Head of caudate nucleus (tissue), 42 donors: ENCODE data around the gene TRAF3.
A peak's percentile ranks its signal among the peaks of the same experiment; 100 is the strongest.

Experiments
- DNase-seq, 42 donors: peaks; one replicate each; pipeline versions ENCODE4 v3.0.0 to v3.0.0-alpha.2; 2020 to 2021; ENCODE audit warnings: mixed read lengths in 7 of 42
- intact Hi-C: fragments of 100-400 bp; cut with DNase I; formaldehyde crosslinking; loops from one replicate; pipeline ENCODE4 v1.15.0; 2022

The TRAF3 gene

DNA sequence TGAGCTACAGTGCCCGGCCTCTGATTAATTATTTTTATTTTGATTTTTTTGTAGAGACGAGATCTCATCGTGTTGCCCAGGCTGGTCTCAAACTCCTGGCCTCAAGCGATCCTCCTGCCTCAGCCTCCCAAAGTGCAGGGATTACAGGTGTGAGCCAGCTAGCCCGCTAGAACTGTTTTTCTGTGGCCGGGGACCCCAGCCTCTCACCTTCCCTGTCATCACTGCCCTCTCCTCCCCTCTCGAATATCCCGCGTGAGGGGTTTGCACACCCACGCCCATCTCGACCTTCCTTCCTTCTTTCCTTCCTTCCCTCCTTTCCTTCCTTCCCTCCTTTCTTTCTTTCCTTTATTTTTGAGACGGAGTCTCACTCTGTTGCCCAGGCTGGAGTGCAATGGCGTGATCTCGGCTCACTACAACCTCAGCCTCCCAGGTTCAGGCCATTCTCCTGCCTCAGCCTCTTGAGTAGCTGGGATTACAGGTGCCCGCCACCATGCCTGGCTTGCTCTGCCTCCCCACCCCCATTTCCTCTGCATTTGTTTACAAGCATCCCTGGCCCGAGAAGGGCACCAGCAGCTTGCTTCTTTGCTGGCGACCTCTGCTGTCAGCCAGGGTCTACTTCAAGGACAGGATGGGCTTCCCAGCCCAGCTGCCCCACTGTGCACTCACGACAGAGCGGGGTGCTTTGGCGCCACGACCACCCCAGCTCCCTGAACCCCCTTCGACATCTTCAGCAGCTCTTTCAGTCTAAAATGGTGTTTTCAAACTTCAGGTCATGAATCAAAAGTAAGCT lies 4.3 kb upstream of the TRAF3 start:
- DNase-seq = peak in 1 of 42 donors; percentile 11
- intact Hi-C loops = loop anchor here (10.0 kb wide), 2 partner anchors 172 to 282 kb away; partner anchors contain the start of gene CDC42BPB

DNA sequence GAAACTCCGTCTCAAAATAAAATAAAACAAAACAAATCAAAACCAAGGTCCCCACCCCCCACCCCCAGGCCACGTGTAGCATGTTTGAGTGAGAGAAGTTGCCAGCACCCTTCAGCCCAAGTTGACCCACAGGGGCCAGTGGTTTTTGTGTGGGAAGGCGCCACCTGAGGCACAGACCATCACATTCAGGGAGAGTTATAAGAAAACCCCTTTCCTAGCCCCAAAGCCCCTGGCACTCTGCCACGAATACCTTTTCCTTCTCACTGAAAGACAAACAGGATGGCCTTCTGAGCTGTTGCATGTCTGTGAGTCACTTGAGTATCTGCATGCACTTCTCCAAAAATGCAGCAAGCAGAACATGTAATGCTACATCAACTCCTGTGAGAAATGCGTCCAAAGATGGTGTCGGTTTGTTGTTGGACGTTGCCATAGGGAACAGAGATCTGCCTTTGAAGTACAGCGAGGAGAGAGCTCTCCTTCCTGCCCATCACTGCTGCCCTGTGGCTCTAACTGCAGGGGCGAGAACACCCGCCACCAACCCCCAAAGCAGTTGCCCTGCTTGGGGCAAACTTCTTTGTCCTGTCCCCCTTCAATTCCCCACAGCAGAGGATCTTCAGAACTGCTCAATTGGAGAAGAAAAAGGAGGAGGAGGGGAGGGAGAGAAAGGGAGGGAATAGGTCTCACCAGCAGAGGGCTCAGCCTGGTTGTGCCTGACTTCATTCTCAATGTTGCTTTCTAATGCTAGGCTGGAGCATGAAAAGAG lies 2.7 kb upstream of the TRAF3 start:
- intact Hi-C loops = loop anchor here (5.0 to 10.0 kb wide), 3 partner anchors 170 to 280 kb away; partner anchors contain the start of genes CDC42BPB and RCOR1
- peak in 41 of 42 donors; percentile 40 to 90 (median 73) for DNase-seq

DNA sequence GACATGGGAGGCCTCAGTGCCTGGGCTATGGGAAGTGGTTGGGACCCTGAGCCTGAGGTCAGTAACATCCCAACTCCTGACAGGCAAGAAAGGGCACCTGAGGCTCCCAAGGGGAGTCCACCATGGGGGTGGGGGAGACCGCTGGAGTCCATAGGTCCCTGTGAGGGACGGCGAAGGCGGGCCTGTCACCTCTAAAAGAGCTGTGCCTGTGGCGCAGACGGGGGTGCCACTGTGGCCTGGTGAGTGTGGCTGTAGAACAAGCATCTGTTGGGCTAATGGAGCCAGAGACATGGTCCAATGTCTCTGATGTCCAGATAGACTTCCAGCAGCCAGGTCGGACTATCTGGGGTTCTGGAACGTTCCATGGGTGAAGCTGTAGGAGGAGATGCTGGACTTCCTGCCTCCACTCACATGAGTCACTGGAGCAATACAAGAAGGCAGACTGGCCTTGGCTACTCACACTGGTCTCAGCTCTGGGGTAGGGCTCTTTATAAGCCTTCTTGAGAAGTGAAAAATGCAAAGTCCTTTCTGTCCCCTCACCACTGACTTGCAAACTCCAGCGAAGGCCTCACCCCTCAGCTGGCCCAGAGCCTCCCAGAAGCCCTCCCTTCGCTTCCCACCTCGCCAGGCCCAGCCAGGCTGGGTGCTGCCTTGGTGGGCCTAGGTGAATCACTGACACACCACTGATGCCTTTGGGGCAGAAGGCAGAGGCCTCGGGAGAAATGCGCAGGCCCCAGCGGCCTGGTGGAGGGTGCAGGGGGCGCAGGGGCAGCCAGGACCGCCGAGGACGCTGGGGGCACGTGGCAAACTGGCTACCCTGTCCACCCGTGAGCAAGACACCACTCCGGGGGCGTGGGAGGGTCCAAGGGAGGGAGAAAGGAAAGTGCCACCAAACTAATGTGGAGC lies 1.1 kb upstream of the TRAF3 start:
- DNase-seq = peak in 3 of 42 donors; percentile 4 to 42 (median 6)
- intact Hi-C loops = loop anchor here (5.0 to 10.0 kb wide), 3 partner anchors 169 to 279 kb away; partner anchors contain the start of genes CDC42BPB and RCOR1

DNA sequence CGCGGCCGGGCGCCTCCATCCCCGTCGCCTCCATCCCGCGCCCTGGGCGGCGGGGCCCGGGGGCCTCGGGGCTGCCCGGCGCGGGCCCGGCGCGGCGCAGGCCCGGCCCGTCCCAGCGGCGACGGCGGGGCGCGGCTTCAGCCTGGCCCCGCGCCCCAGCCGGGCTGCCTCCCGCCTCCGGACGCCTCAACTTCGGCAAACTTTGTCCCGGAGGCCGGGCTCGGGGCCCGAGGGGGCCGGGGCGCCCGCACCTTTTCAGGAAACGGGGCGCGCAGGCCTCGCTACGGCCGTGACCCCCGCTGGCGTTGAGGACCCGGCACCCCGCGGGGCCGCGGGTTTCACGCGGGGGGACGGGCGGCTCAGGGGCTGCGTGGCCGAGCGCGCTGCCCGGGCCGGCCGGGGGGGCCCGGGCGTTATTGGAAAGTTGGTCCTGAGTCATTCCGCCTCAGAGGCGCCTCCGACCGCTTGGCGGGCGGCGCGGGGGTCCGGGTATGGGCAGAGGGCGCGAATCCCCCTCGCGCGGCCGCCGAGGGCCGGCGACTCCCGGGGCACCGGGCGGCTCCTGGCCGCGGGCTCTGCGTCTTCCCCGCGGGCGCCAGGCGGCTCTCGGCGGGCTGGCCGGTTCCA lies 575 bp downstream of the TRAF3 start:
- intact Hi-C loops = loop anchor here (5.0 to 10.0 kb wide), 3 partner anchors 167 to 277 kb away; partner anchors contain the start of genes CDC42BPB and RCOR1
- peak in 4 of 42 donors; percentile 5 to 40 (median 22) for DNase-seq

DNA sequence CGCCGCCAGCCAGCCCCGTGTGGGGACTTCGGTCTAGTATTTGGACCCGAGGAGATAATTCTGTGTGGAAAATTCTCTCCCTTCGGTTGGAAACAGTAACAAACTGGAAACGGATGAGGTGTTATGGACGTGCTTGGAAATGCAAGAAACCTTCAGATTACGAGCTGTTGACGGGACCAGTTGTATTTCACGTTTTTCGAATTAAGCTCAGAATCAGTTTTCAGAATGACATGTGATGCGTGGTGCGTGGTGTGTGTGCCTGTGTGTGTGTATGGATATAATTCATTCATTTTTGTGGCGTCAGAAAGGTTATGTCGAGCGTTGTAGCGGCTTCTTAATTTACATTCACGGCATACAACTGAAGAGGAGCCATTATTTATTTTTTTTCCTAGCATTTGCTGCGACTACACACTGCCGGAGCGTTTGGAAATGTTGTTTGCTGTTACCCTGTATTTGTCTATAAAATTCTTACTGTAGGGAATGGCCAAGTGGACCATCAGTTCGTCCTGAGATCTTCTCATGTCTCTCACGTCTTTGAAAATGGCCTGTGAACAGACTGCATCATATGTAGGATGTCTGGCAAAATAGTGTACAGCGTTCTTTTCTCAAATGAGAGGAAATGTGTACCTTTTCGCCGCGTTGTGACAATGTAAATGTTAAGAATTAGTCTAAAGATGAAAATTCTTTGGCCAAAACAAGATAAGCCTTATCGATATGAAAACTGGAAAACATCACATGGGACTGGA lies 1.3 kb downstream of the TRAF3 start:
- intact Hi-C loops = loop anchor here (5.0 to 10.0 kb wide), 3 partner anchors 166 to 276 kb away; partner anchors contain the start of genes CDC42BPB and RCOR1
- peak in 3 of 42 donors; percentile 10 to 28 (median 17) for DNase-seq

DNA sequence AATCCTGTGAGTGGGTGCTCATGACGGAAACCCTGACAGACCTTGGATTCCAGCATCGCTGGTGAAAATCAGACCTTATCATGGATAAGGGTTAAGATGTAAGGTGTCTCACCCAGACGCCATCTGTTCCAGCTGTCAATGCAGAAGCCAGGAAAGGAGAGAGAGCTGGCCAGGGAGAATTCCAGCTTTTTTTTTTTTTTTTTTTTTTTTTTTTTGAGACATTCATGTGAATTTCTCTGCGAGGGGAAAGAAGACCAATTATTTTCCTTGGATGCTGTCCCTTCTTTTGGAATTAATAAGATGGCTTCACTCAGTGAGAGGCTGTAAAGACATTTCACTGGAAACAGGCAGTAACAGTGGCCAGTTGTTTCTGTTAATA lies 1.8 kb downstream of the TRAF3 start:
- no peak for DNase-seq
- intact Hi-C loops = loop anchor here (5.0 to 10.0 kb wide), 3 partner anchors 166 to 276 kb away; partner anchors contain the start of genes CDC42BPB and RCOR1

DNA sequence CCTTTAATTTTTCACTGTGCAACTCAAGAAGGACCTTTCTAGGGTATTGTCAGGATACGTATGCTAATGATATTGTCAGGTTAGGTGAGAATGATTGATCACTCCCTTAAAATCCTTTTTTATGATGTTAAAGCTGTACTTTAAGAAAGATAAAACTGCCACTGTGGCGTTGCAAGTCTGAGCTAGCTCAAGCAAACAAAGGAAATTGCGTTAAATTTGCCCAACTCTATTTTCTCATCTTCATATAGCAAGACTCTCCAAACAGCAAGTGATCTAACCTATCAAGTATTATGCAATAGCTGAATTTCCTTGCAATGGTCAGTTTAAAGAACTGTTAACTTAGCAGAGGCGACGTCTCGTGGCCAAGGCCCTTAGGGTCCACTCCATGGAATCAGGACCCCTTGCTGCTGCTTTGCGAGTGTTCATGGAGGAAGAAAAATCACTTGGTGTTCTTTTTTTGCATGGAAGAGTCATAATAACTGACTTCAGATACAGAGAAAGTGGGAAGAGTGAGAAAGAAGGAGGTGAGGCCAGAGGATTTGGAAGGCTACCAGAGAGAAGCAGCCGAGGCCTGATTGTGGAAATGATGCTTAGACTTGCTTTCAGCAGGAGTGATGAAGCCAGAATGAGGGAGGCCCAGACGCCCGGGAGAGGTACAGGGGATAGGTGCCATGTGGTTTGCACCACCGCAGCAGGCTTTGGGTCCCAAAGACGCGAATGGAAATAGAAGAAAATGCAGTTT lies 2.5 kb downstream of the TRAF3 start:
- intact Hi-C loops = loop anchor here (5.0 to 10.0 kb wide), 3 partner anchors 165 to 275 kb away; partner anchors contain the start of genes CDC42BPB and RCOR1
- DNase-seq = peak in 3 of 42 donors; percentile 7 to 30 (median 14)

DNA sequence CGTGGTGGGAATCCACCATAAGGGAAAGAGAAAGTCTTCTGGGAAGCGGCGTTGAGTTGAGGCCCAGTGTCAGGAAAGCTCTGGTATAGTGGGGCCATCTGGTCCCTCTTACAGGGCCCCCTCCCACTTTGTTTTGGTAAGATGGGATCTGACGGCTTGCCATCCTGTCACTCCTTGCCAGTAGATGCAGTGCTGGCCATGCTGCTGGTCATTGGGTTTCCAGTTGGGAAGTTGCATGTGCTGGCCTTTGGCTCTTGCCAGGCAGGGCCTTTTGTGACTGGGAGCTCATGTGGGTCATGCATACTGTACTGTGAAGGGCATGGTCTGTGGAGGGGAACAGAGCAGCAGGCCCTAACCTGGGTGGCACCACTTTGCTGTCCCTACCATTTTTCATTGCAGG lies 3.8 kb downstream of the TRAF3 start:
- no peak for DNase-seq
- intact Hi-C loops = no loop called here

DNA sequence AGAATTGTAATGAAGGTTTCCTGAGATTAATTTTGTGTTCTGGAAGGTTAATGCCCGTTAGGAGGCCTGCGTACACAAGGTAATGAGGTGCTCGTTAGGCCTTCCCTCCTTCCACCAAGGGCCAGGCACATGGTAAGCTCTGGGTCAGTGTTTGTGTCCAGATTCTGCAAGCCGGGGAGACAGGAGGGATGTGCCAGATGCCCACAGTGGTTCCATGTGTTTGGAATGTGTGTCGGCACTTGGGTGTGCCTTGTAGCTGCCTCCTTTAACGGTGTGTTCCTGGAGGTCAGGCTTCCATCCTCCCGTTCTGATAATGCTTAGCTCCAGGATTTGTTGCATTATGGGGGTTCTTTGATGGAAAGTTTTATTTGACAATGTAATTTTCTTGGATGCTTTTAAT lies 5.7 kb downstream of the TRAF3 start:
- no peak for DNase-seq
- intact Hi-C loops = no loop called here

DNA sequence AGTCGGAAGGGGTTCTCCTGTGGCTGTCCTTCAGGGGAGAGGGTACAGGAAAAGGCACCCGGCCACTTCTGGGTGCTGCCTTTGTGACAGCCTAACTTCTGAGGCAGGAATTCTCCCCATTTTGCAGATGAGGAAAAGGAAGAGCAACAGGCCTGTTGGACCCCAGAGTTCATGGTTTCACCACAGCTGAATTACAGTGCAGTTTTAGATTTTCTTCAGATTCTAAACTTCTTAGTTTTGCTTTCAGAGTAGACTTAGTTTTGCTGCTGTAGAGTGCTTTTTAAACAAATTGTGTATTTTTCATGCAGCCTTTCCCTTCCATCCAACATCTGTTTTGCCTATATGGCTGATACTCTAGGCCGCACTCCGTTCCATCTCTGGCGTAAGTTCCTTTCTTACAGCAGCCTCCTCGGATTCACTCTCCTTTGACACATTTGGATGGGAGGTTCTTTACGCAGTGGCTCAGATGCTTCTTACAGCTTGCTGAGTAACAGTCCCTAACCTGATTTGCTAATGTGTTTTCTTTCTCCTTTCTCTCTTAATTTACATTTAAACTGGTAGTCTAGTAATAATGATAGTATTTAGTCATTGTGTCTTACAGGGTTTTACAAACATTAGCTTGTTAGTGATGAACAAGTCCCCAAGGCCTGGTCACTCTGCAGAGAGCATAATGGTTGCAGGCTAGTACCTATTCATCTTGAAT lies 7.8 kb downstream of the TRAF3 start:
- DNase-seq = no peak
- intact Hi-C loops = no loop called here

DNA sequence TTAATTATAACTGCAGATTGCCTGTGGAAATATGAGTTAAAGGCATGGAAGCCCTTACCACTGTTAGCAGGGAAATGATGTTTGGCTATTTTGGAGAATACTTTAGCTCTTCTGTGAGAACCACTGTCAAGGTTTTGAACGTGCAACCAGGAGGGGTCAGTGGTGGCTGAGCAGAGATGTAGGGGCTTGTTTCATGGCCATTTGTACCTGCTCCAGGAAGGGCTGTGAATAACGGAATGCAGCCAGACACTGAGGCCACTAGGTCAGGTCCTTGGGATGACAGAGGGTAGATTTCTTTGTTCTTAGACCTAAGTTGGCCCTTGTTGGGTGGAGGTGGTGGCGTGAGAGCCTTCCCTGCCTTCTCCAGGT lies 8.3 kb downstream of the TRAF3 start:
- intact Hi-C loops = no loop called here
- DNase-seq = no peak

DNA sequence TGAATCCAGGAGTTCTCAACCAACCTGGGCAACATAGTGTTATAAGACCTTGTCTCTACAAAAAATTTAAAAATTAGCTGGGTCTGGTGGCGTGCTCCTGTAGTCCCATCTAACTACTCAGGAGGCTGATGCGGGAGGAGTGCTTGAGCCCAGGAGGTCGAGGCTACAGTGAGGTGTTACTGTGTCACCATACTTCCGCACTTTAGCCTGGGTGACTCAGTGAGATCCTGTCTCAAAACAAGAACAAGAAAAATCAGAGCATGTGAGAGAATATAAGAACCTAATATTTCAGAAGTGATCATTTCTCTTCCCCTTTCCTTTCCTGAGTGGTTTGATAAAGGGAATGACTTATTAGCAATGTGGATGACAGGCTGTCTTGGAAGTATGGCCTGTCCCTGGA lies 9.5 kb downstream of the TRAF3 start:
- no peak for DNase-seq
- intact Hi-C loops = no loop called here

DNA sequence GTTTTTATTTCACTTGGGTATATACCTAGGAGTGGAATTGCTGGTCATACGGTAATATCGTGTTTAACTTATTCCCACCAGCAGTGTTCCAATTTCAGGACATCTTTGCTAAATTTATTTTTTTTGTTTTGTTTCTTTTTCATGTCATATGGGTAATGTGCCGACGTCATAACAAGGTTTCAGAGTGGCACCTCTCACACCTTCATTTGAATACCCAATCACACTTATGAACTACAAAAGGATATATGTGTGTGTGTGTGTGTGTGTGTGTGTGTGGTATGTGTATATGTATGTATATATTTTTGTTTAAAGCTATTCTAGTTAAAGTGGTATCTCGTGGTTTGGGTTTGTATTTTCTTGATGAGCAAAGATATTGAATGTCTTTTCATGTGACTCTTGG lies 12.1 kb downstream of the TRAF3 start:
- DNase-seq = no peak
- intact Hi-C loops = no loop called here

DNA sequence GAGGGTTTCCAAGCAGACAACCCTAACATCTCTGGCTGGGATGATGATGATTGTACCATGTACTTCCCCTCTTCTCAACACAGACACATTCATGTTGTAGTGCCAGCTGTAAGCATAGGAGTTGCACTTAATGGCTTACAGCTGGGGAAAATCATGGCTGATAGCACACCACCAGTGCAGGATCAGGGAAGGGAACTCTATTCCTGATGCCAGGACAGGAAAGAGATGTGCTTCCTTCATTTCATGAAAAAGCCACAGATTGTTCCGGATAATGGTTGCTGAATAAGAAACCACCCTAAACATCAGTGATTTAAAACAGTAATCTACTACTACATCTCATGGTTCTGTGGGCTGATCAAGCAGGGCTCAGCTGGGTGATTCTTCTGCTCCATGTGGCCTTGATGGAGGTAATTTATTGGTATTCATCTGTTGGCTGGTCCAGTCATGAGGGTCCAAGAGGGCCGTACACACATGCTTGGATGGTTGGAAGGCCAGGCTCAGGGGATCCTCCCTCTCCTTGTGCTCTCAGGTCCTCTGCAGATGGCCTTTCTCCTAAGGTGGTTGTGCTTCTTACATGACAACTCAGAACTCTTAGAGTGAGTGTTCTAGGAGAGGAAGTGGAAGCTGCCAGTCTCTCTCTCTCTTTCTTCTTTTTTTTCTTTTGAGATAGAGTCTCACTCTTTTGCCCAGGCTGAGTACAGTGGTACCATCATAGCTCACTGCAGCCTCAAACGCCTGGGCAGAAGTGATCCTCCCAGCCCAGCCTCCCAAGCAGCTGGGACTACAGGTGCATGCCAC lies 16.5 kb downstream of the TRAF3 start:
- DNase-seq = no peak
- intact Hi-C loops = no loop called here
